Right cardiac atrium (tissue), 5 donors: ENCODE measurements around the gene PBLD. TPM values are rescaled to one million over a fixed set of nuclear protein-coding genes. Genes with fewer than 3 reads are reported as not detected.

Experiments used
- ATAC-seq, 2 donors: fragments of 200-7000 bp; cut with Tn5 transposase; one replicate each; pipeline versions ENCODE4 v1.8.0 to v1.9.1; 2020; ENCODE audit warnings: moderate library complexity in 2 of 2, mild to moderate bottlenecking in 1 of 2
- DNase-seq, 3 donors: peaks; one replicate each; pipeline ENCODE4 v3.0.0-alpha.2; 2020
- H3K27ac ChIP-seq: one replicate; pipeline ENCODE4 v1.5.1; 2013; ENCODE audit warnings: mild to moderate bottlenecking, low read length, control low read depth, moderate library complexity
- H3K27me3 ChIP-seq: one replicate; pipeline ENCODE4 v1.6.1; 2013; ENCODE audit not compliant: control insufficient read depth, insufficient read depth
- H3K4me1 ChIP-seq: one replicate; pipeline ENCODE4 v1.6.1; 2013; ENCODE audit warnings: low read length; ENCODE audit not compliant: control insufficient read depth, insufficient read depth
- H3K4me3 ChIP-seq: one replicate; pipeline ENCODE4 v1.5.1; 2013; ENCODE audit warnings: low read length, control low read depth
- H3K9me3 ChIP-seq: one replicate; pipeline ENCODE4 v1.6.1; 2013; ENCODE audit warnings: low read length; ENCODE audit not compliant: control insufficient read depth
- WGBS: extraction: QIAGEN DNeasy Blood & Tissue Kit; methylation state at CpG from one replicate; pipeline ENCODE4 v1.1.7; 2013; 5-methylcytosine and 5-hydroxymethylcytosine counted together
- intact Hi-C, 4 donors: fragments of 100-400 bp; cut with DNase I; formaldehyde crosslinking; loops; one replicate each; pipeline versions ENCODE4 v1.11.0 to v1.14.0; 2022 to 2023
- polyA plus RNA-seq: library from polyadenylated mRNA; stranded (reverse); fragments of 200-250 nt; gene quantifications from one replicate; pipeline ENCODE4 v1.2.3, GENCODE V29; 2013
- total RNA-seq, 4 donors: library from RNA; stranded (reverse); fragmentation: NEBNext Ultra II Directional; extraction: Animal tissue kit (Norgen Biotek cat#: 25700); gene quantifications; one replicate each; pipeline ENCODE4 v1.2.1, GENCODE V29; 2021
- donor health status: healthy with polysubstance abuse.
- donor health status: DM: no; HTN: yes; CAD: no.
- donor health status: DM: no; HTN: no; CAD: no.
- donor health status: DM: no; HTN: yes; CAD: no; lungs with severe emphysema.
- donor health status: DM: yes; HTN: yes; CAD: no.

Gene PBLD
- total and polyA plus RNA-seq, 5 donors = 2.4 to 5.5 (median 3.1) TPM

GRCh38 chr10:68346774-68347173 is 14.0 kb upstream of the PBLD start:
- Histone ChIP-seq H3K4me3 (no peak overlapping the region), H3K9me3 (no peaks in the 10 kb centered on the region), H3K27me3 (no peaks in the 10 kb centered on the region), H3K27ac (no peak overlapping the region), H3K4me1 (no peaks in the 10 kb centered on the region)
- whole genome bisulfite sequencing = 76% methylated on average over 4 of the region's 4 CpGs
- ATAC-seq (no peak), DNase-seq (no peak)
- intact Hi-C loops = no loop called here

GRCh38 chr10:68345621-68346020 is 12.9 kb upstream of the PBLD start:
- WGBS = 92% methylated on average over 4 of the region's 4 CpGs
- no peaks in the 10 kb centered on the region for H3K9me3 ChIP-seq
- H3K4me3 ChIP-seq = no peak overlapping the region
- H3K4me1 ChIP-seq = no peaks in the 10 kb centered on the region
- intact Hi-C loops = no loop called here
- no peak for ATAC-seq
- H3K27me3 ChIP-seq = no peaks in the 10 kb centered on the region
- no peak for DNase-seq
- no peak overlapping the region for H3K27ac ChIP-seq

GRCh38 chr10:68342909-68343516 is 10.3 kb upstream of the PBLD start:
- Histone ChIP-seq H3K4me3 (no peak overlapping the region), H3K9me3 (no peaks in the 10 kb centered on the region), H3K27ac (no peak overlapping the region), H3K4me1 (no peaks in the 10 kb centered on the region), H3K27me3 (no peaks in the 10 kb centered on the region)
- intact Hi-C loops = no loop called here
- 88% methylated on average over 3 of the region's 3 CpGs for WGBS
- ATAC-seq (no peak), DNase-seq (no peak)

- WGBS = 91% methylated on average over 8 of the region's 8 CpGs
- no peak for ATAC-seq
- Histone ChIP-seq H3K27me3 (no peaks in the 10 kb centered on the region), H3K27ac (no peak overlapping the region), H3K4me3 (no peak overlapping the region), H3K9me3 (no peaks in the 10 kb centered on the region), H3K4me1 (peaks cover 4% of the 10 kb centered on the region)
- intact Hi-C loops = no loop called here
- DNase-seq = peak in 1 of 3 donors; percentile 45
Measured at GRCh38 chr10:68340358-68341080, 7.8 kb upstream of the PBLD start.

GRCh38 chr10:68336754-68337351 is 4.1 kb upstream of the PBLD start:
- no peak for DNase-seq
- Histone ChIP-seq H3K9me3 (no peaks in the 10 kb centered on the region), H3K27me3 (no peaks in the 10 kb centered on the region), H3K4me3 (no peak overlapping the region), H3K27ac (no peak overlapping the region), H3K4me1 (peaks cover 4% of the 10 kb centered on the region)
- 68% methylated on average over 7 of the region's 7 CpGs for WGBS
- intact Hi-C loops = no loop called here
- ATAC-seq = no peak

- H3K27me3 ChIP-seq = no peaks in the 10 kb centered on the region
- H3K4me1 ChIP-seq = peaks cover 4% of the 10 kb centered on the region
- DNase-seq = no peak
- WGBS = 4% methylated on average over 8 of the region's 8 CpGs
- no peaks in the 10 kb centered on the region for H3K9me3 ChIP-seq
- H3K4me3 ChIP-seq = peak overlapping the region; percentile 95
- H3K27ac ChIP-seq = no peak overlapping the region
- intact Hi-C loops = no loop called here
- ATAC-seq = no peak
Measured at GRCh38 chr10:68334672-68335467, 2.1 kb upstream of the PBLD start.

- DNase-seq (no peak), ATAC-seq (no peak)
- Histone ChIP-seq H3K27ac (no peak overlapping the region), H3K4me3 (peak overlapping the region; percentile 95), H3K27me3 (no peaks in the 10 kb centered on the region), H3K4me1 (peaks cover 4% of the 10 kb centered on the region), H3K9me3 (no peaks in the 10 kb centered on the region)
- 1% methylated on average over 10 of the region's 10 CpGs for WGBS
- intact Hi-C loops = no loop called here
Measured at GRCh38 chr10:68333440-68334431, 1.0 kb upstream of the PBLD start.

- peaks cover 4% of the 10 kb centered on the region for H3K4me1 ChIP-seq
- intact Hi-C loops = no loop called here
- H3K4me3 ChIP-seq = peak overlapping the region; percentile 95
- WGBS = under 1% methylated on average over 10 of the region's 10 CpGs
- H3K27ac ChIP-seq = peak overlapping the region; percentile 96
- no peak for ATAC-seq
- no peak for DNase-seq
- H3K27me3 ChIP-seq = no peaks in the 10 kb centered on the region
- no peaks in the 10 kb centered on the region for H3K9me3 ChIP-seq
Measured at GRCh38 chr10:68333058-68333395, 299 bp upstream of the PBLD start.

- WGBS = under 1% methylated on average over 73 of the region's 73 CpGs
- DNase-seq (peak; percentile 98 to 99 (median 99)), ATAC-seq (peak; percentile 95 to 96)
- no peaks in the 10 kb centered on the region for H3K9me3 ChIP-seq
- peak within 1 kb of the TSS; percentile 95 for H3K4me3 ChIP-seq
- peak within 1 kb of the TSS; percentile 98 for H3K27ac ChIP-seq
- intact Hi-C loops = no loop called here
- H3K4me1 ChIP-seq = no peaks in the 10 kb centered on the region
- no peaks in the 10 kb centered on the region for H3K27me3 ChIP-seq
Measured at GRCh38 chr10:68331455-68332258, 1.1 kb downstream of the PBLD start, which contains the start of gene HNRNPH3. Gene HNRNPH3, plus strand, starts transcription at chr10:68332064. Its CDS starts 5,158 bp downstream, at chr10:68337222.
